ENCODE results near the gene PSMD11.

GRCh38 chr17:32463304-32463703, 19.0 kb downstream of the PSMD11 start:
- TF ChIP-seq, protein P1, sequence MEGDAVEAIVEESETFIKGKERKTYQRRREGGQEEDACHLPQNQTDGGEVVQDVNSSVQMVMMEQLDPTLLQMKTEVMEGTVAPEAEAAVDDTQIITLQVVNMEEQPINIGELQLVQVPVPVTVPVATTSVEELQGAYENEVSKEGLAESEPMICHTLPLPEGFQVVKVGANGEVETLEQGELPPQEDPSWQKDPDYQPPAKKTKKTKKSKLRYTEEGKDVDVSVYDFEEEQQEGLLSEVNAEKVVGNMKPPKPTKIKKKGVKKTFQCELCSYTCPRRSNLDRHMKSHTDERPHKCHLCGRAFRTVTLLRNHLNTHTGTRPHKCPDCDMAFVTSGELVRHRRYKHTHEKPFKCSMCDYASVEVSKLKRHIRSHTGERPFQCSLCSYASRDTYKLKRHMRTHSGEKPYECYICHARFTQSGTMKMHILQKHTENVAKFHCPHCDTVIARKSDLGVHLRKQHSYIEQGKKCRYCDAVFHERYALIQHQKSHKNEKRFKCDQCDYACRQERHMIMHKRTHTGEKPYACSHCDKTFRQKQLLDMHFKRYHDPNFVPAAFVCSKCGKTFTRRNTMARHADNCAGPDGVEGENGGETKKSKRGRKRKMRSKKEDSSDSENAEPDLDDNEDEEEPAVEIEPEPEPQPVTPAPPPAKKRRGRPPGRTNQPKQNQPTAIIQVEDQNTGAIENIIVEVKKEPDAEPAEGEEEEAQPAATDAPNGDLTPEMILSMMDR (IDR thresholded peaks at IDR 0.05) = no peak
- no peak for TF ChIP-seq POLR2A (IDR thresholded peaks at IDR 0.05)
